A673 (cell line): ENCODE results near the gene FPR1. TPM values are rescaled to one million over a fixed set of nuclear protein-coding genes. Genes with fewer than 3 reads are reported as not detected.

Source experiments
- BruUV-seq: library from RNA; stranded (reverse); fragments of 400-500 nt; replicated peaks from 2 replicates; lab custom pipeline; 2021; lab: Mats Ljungman, UMichigan
- CTCF ChIA-PET: fragments of 300-600 bp; sonication (Branson Sonifier 250); formaldehyde crosslinking; loops from one replicate; lab custom pipeline; 2022; ENCODE audit warnings: antibody characterized with exemption; lab: Charles Lee
- POLR2A ChIA-PET: fragments of 300-600 bp; sonication (Branson Sonifier 250); formaldehyde crosslinking; loops from one replicate; lab custom pipeline; 2022; ENCODE audit warnings: antibody characterized with exemption; ENCODE audit not compliant: low non-redundant PET; lab: Charles Lee
- DNase-seq: peaks from one replicate; pipeline ENCODE4 v3.0.0-alpha.2; 2015; ENCODE audit warnings: low spot score
- H3K27ac ChIP-seq: fragments of 200-600 bp; sonication (generic); 2 replicates; pipeline ENCODE4 v1.5.1; 2016; ENCODE audit warnings: mixed run types, low read depth, mild to moderate bottlenecking, mixed read lengths, antibody characterized with exemption, low read length; ENCODE audit not compliant: poor library complexity, severe bottlenecking
- H3K27me3 ChIP-seq: fragments of 200-600 bp; sonication (generic); replicated peaks from 2 replicates; pipeline ENCODE4 v1.6.1; 2017; ENCODE audit warnings: mixed run types, low read depth, mild to moderate bottlenecking, mixed read lengths, antibody characterized with exemption, low read length; ENCODE audit not compliant: insufficient read depth, poor library complexity
- H3K36me3 ChIP-seq: fragments of 200-600 bp; sonication (generic); 2 replicates; pipeline ENCODE4 v1.6.1; 2016; ENCODE audit warnings: mixed run types, mild to moderate bottlenecking, mixed read lengths, antibody characterized with exemption, low read length; ENCODE audit not compliant: insufficient read depth, poor library complexity, severe bottlenecking
- H3K4me1 ChIP-seq: fragments of 200-600 bp; sonication (generic); 2 replicates; pipeline ENCODE4 v1.6.1; 2017; ENCODE audit warnings: mixed run types, mild to moderate bottlenecking, mixed read lengths, antibody characterized with exemption, low read length; ENCODE audit not compliant: insufficient read depth, poor library complexity, severe bottlenecking
- H3K4me3 ChIP-seq: fragments of 200-600 bp; sonication (generic); 2 replicates; pipeline ENCODE4 v1.5.1; 2016; ENCODE audit warnings: low read depth, mixed run types, mild to moderate bottlenecking, mixed read lengths, low read length; ENCODE audit not compliant: poor library complexity, severe bottlenecking
- H3K9me3 ChIP-seq: fragments of 200-600 bp; sonication (generic); 2 replicates; pipeline ENCODE4 v1.6.1; 2016; ENCODE audit warnings: mixed run types, low read depth, mild to moderate bottlenecking, mixed read lengths, antibody characterized with exemption, low read length; ENCODE audit not compliant: poor library complexity, severe bottlenecking
- CTCF ChIP-seq: fragments of 300-800, 200-600 bp; sonication (generic); conservative IDR thresholded peaks from 2 replicates; pipeline ENCODE4 v1.5.1; 2017; ENCODE audit warnings: low read depth, mild to moderate bottlenecking, antibody characterized with exemption, low read length, moderate library complexity, mixed read lengths
- EZH2 ChIP-seq: fragments of 200-600 bp; sonication (generic); IDR thresholded peaks from 2 replicates; pipeline ENCODE4 v1.6.1; 2017; ENCODE audit warnings: borderline replicate concordance, low read depth, mild to moderate bottlenecking, mixed read lengths, antibody characterized with exemption, low read length; ENCODE audit not compliant: poor library complexity, severe bottlenecking
- intact Hi-C: fragments of 100-400 bp; cut with micrococcal nuclease; formaldehyde crosslinking; loops from one replicate; pipeline ENCODE4 v1.10.0; 2022; ENCODE audit not compliant: unreplicated experiment
- total RNA-seq: library from RNA; stranded (reverse); gene quantifications from 2 replicates; pipeline ENCODE4 v1.2.3, GENCODE V29; 2021

Gene FPR1
- total RNA-seq, 1 experiment from 2014 or later, result not detected

DNA sequence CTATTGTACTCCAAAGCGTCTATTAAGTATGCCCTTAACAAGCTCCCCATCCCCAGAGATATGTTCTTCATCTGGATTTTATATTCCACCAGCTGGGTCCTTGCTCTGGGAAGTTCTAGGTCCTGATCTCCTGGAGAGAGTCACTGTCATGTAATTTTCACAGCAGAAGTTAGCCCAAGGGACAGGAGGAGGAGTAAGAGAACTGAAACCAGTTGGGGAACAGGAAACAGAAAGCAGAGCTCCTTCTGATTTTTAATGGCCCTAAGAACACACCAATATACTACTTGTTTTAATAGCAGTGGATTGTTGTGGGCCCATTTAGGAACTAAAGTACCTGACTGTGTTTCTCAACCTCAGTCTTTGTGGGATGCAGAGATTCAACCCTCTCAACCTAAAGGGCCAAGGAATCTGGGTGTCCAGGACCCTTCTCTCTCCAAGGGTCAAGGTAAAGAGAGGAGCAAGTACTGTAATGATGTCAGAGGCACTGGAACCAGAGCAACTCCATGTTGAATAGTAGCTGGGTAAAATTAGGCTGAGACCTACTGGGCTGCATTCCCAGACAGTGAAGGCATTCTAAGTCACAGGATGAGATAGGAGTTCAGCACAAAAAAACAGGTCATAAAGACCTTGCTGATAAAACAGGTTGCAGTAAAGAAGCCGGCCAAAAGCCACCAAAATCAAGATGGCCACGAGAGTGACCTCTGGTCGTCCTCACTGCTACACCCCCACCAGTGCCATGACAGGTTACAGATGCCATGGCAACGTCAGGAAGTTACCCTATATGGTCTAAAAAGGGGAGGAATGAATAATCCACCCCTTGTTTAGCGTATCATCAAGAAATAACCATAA is 35.2 kb upstream of the FPR1 start:
- POLR2A ChIA-PET, result no interaction called here
- intact Hi-C loops, result no loop called here
- Histone ChIP-seq H3K27ac (no peak overlapping the region), H3K4me1 (peaks cover 11% of the 10 kb centered on the region), H3K4me3 (no peak overlapping the region), H3K9me3 (no peaks in the 10 kb centered on the region), H3K27me3 (peaks cover 11% of the 10 kb centered on the region), H3K36me3 (no peaks in the 10 kb centered on the region)
- no TSS peak for BruUV-seq
- no peak for TF ChIP-seq EZH2
- TF ChIP-seq CTCF, result no peak
- CTCF ChIA-PET, result no interaction called here
- DNase-seq, result no peak

GRCh38 chr19:51784922-51785690 is 33.4 kb upstream of the FPR1 start:
- Histone ChIP-seq H3K36me3 (no peaks in the 10 kb centered on the region), H3K4me1 (no peaks in the 10 kb centered on the region), H3K4me3 (no peak overlapping the region), H3K27me3 (peaks cover 28% of the 10 kb centered on the region), H3K27ac (no peak overlapping the region), H3K9me3 (no peaks in the 10 kb centered on the region)
- TF ChIP-seq CTCF (no peak), EZH2 (no peak)
- no TSS peak for BruUV-seq
- peak; percentile 56 for DNase-seq
- intact Hi-C loops, result no loop called here
- POLR2A ChIA-PET, result no interaction called here
- CTCF ChIA-PET, result interaction anchor here (1.1 kb wide), 1 partner anchor 24 kb away, joined by 3 read pairs; no protein-coding TSS in a partner anchor

DNA sequence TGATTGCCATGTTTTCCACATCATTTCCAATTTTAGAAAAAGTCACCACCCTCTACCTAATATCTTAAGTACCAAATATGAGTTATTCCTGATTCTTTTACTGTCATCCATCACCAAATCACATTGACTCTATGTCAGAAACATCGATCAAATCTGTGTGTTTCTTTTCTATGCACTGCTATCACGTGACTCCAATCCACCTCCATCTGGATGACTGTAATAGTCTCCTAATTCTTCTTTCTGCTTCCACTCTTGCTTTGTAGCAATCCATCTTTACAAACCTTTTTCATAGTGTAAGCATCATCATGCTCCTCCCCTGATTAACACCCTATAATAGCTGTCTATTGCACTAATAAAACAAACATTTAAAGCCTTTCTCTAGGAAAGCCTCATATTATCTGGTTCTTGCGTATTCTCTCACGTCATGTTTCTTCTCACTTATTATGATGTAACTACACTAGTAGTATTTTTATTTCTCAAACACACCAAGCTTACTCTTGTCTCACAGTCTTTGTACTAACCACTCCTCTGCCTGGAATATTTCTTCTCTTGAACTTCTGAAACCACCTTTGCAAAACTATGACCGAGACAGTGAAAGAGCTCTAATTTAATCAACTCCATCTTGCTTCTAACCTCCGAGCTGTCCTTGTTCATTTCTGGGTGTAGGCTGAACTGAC is 32.6 kb upstream of the FPR1 start:
- ChIA-PET POLR2A (no interaction called here), CTCF (interaction anchor here (1.1 kb wide), 1 partner anchor 24 kb away, joined by 3 read pairs; no protein-coding TSS in a partner anchor)
- H3K36me3 ChIP-seq, result no peaks in the 10 kb centered on the region
- H3K4me1 ChIP-seq, result no peaks in the 10 kb centered on the region
- TF ChIP-seq EZH2 (no peak), CTCF (no peak)
- DNase-seq, result no peak
- H3K27me3 ChIP-seq, result peaks cover 37% of the 10 kb centered on the region
- intact Hi-C loops, result no loop called here
- H3K9me3 ChIP-seq, result no peaks in the 10 kb centered on the region
- no peak overlapping the region for H3K27ac ChIP-seq
- H3K4me3 ChIP-seq, result no peak overlapping the region
- no TSS peak for BruUV-seq
